SK-N-SH (cell line): ENCODE measurements around the gene PTPN20. TPM values are rescaled to one million over a fixed set of nuclear protein-coding genes. Genes with fewer than 3 reads are reported as not detected.
A peak's percentile ranks its signal among the peaks of the same experiment; 100 is the strongest.

Experiments used
- CTCF ChIA-PET: fragments of 300-600, 350-600 bp; formaldehyde crosslinking; extraction: SDS; loops from one replicate; lab custom pipeline; 2021; lab: Yijun Ruan, JAX
- POLR2A ChIA-PET: fragments of 350-600 bp; sonication (Branson Sonifier 250); formaldehyde crosslinking; extraction: SDS; loops from one replicate; lab custom pipeline; 2020; ENCODE audit warnings: antibody characterized with exemption, inconsistent platforms; lab: Yijun Ruan, JAX
- DNase-seq: peaks from one replicate; pipeline ENCODE4 v3.0.0; 2012
- H2AFZ ChIP-seq: fragments of 200-600 bp; sonication (generic); 2 replicates; pipeline ENCODE4 v1.8.1; 2016; ENCODE audit warnings: antibody characterized with exemption, mild to moderate bottlenecking, low read depth
- H3F3A ChIP-seq: fragments of 200-600 bp; sonication (generic); replicated peaks from 2 replicates; pipeline ENCODE3; 2016; ENCODE audit warnings: antibody characterized with exemption, mild to moderate bottlenecking; ENCODE audit not compliant: insufficient read depth
- H3K27ac ChIP-seq, 2 experiments: fragments of 200-500 bp in 1 of 2; fragments of 200-600 bp in 1 of 2; sonication (Bioruptor generic) in 1 of 2; sonication (generic), shearing (Covaris generic) in 1 of 2; 2 replicates each; pipeline versions ENCODE4 v1.5.1 to v1.6.1; 2014 to 2016; ENCODE audit warnings: low read depth in 2 of 2, inconsistent platforms in 1 of 2, low read length in 1 of 2, mild to moderate bottlenecking in 1 of 2, mixed read lengths in 1 of 2
- H3K27me3 ChIP-seq: fragments of 200-600 bp; sonication (generic), shearing (Covaris generic); 2 replicates; pipeline ENCODE4 v1.6.1; 2016; ENCODE audit warnings: mixed run types; ENCODE audit not compliant: insufficient read depth
- H3K36me3 ChIP-seq, 2 experiments: fragments of 200-500 bp in 1 of 2; fragments of 200-600 bp in 1 of 2; sonication (Bioruptor generic) in 1 of 2; sonication (generic) in 1 of 2; replicated peaks in 1 of 2; 2 replicates each; pipeline versions ENCODE3 to v1.5.1; 2014 to 2016; ENCODE audit warnings: low read length in 1 of 2, mild to moderate bottlenecking in 1 of 2; ENCODE audit not compliant: insufficient read depth in 2 of 2, control insufficient read depth in 1 of 2
- H3K4me1 ChIP-seq, 2 experiments: fragments of 200-500 bp in 1 of 2; fragments of 200-600 bp in 1 of 2; sonication (Bioruptor generic) in 1 of 2; sonication (generic), shearing (Covaris generic) in 1 of 2; 2 replicates each; pipeline versions ENCODE4 v1.5.1 to v1.6.1; 2014 to 2016; ENCODE audit warnings: low read depth in 1 of 2, low read length in 1 of 2, mixed run types in 1 of 2; ENCODE audit not compliant: insufficient read depth in 2 of 2, control insufficient read depth in 1 of 2
- H3K4me2 ChIP-seq: fragments of 200-600 bp; sonication (generic), shearing (Covaris generic); 2 replicates; pipeline ENCODE4 v1.6.1; 2017; ENCODE audit warnings: mixed run types
- H3K4me3 ChIP-seq, 2 experiments: fragments of 200-500 bp in 1 of 2; fragments of 200-600 bp in 1 of 2; sonication (Bioruptor generic) in 1 of 2; sonication (generic), shearing (Covaris generic) in 1 of 2; 2 replicates each; pipeline versions ENCODE4 v1.5.1 to v1.8.1; 2014 to 2016; ENCODE audit warnings: low read depth in 2 of 2, inconsistent platforms in 1 of 2, low read length in 1 of 2, mild to moderate bottlenecking in 1 of 2, mixed read lengths in 1 of 2, moderate library complexity in 1 of 2
- H3K79me2 ChIP-seq: fragments of 200-600 bp; sonication (generic); 2 replicates; pipeline ENCODE4 v1.8.1; 2017; ENCODE audit warnings: mild to moderate bottlenecking; ENCODE audit not compliant: insufficient read depth
- H3K9ac ChIP-seq: fragments of 200-600 bp; sonication (generic); 2 replicates; pipeline ENCODE4 v1.6.1; 2017; ENCODE audit warnings: mixed run types
- H3K9me2 ChIP-seq: fragments of 200-600 bp; sonication (generic); 2 replicates; pipeline ENCODE4 v1.6.1; 2017; ENCODE audit warnings: mixed run types
- H3K9me3 ChIP-seq: fragments of 200-600 bp; sonication (generic); 2 replicates; pipeline ENCODE4 v1.6.1; 2017; ENCODE audit warnings: mixed run types, mild to moderate bottlenecking, moderate library complexity
- H4K20me1 ChIP-seq: fragments of 200-600 bp; sonication (generic); 2 replicates; pipeline ENCODE4 v1.6.1; 2017; ENCODE audit warnings: mild to moderate bottlenecking, mixed run types; ENCODE audit not compliant: insufficient read depth
- CTCF ChIP-seq: fragments of 200-600 bp; sonication (generic); IDR thresholded peaks from 2 replicates; pipeline ENCODE4 v1.6.1; 2017; ENCODE audit warnings: antibody characterized with exemption, mild to moderate bottlenecking, moderate library complexity
- EP300 ChIP-seq, 2 experiments: IDR thresholded peaks; 2 replicates each; pipeline versions ENCODE4 v1.4.0 to v1.6.1; 2012; ENCODE audit warnings: borderline replicate concordance in 1 of 2, low read depth in 1 of 2, low read length in 1 of 2
- EZH2phosphoT487 ChIP-seq: fragments of 200-600 bp; sonication (generic); IDR thresholded peaks from 2 replicates; pipeline ENCODE4 v1.6.1; 2017; ENCODE audit warnings: low read depth, mixed run types, mild to moderate bottlenecking, antibody characterized with exemption, moderate library complexity, borderline replicate concordance
- GATA2 ChIP-seq: sonication (generic); formaldehyde crosslinking; IDR thresholded peaks from 2 replicates; pipeline ENCODE4 v1.5.0; 2020; ENCODE audit warnings: mild to moderate bottlenecking, missing genetic modification reagents
- IRF3 ChIP-seq: fragments of 150-350 bp; IDR thresholded peaks from 2 replicates; pipeline ENCODE4 v1.6.1; 2016; ENCODE audit warnings: mild to moderate bottlenecking, low read depth, low read length
- JUND ChIP-seq: IDR thresholded peaks from 2 replicates; pipeline ENCODE4 v1.4.0; 2012
- MEF2A ChIP-seq: IDR thresholded peaks from 2 replicates; pipeline ENCODE4 v1.4.0; 2012; ENCODE audit warnings: low read depth, borderline replicate concordance
- MXI1 ChIP-seq: IDR thresholded peaks from 2 replicates; pipeline ENCODE4 v1.6.1; 2012; ENCODE audit warnings: mild to moderate bottlenecking, low read depth, low read length, improper control_type of control experiment
- NFIC ChIP-seq: IDR thresholded peaks from 2 replicates; pipeline ENCODE4 v1.4.0; 2012; ENCODE audit warnings: borderline replicate concordance
- NRF1 ChIP-seq: IDR thresholded peaks from 2 replicates; pipeline ENCODE4 v1.6.1; 2012; ENCODE audit warnings: low read depth, mild to moderate bottlenecking, low read length
- PBX3 ChIP-seq: IDR thresholded peaks from 2 replicates; pipeline ENCODE4; 2012
- RAD21 ChIP-seq: IDR thresholded peaks from 2 replicates; pipeline ENCODE4 v1.6.1; 2012; ENCODE audit warnings: mild to moderate bottlenecking, low read length
- REST ChIP-seq: IDR thresholded peaks from 2 replicates; pipeline ENCODE4 v1.6.1; 2012; ENCODE audit warnings: mild to moderate bottlenecking, low read depth, low read length, moderate library complexity
- RXRA ChIP-seq: IDR thresholded peaks from 2 replicates; pipeline ENCODE4 v1.4.0; 2012; ENCODE audit warnings: low read depth, mild to moderate bottlenecking, borderline replicate concordance
- TEAD4 ChIP-seq: IDR thresholded peaks from 2 replicates; pipeline ENCODE4 v1.4.0; 2012; ENCODE audit warnings: mild to moderate bottlenecking, borderline replicate concordance; ENCODE audit not compliant: insufficient read depth
- YY1 ChIP-seq: IDR thresholded peaks from 2 replicates; pipeline ENCODE4 v1.4.0; 2012; ENCODE audit warnings: low read depth, mild to moderate bottlenecking
- WGBS: methylation state at CpG from one replicate; pipeline ENCODE4 v1.1.6; 2017; ENCODE audit warnings: low lambda C conversion rate; 5-methylcytosine and 5-hydroxymethylcytosine counted together
- polyA plus RNA-seq, 3 experiments: library from polyadenylated mRNA; depleted of rRNA; stranded (reverse); fragments of >200 nt; gene quantifications; 2 replicates each; pipeline ENCODE4 v1.2.3, GENCODE V29; 2012

The PTPN20 gene
- polyA plus RNA-seq, 1 of the 3 experiments (the other 2 are of a cell fraction) = 0.36 TPM

- TF ChIP-seq EP300 (IDR thresholded peaks at IDR 0.05; ENCODE audit: borderline replicate concordance in 1 of 2, low read depth in 1 of 2, low read length in 1 of 2) = peak in 1 of 2 experiments; percentile 33; a peak in 1 of 4 replicates
- TF ChIP-seq RAD21 = no peak
- no peak for TF ChIP-seq EZH2phosphoT487
- no peak for TF ChIP-seq PBX3
- TF ChIP-seq RXRA = no peak
- TF ChIP-seq NFIC = no peak
- no peak for TF ChIP-seq NRF1
- 0 out of 2 replicates have a peak, but pooled peaks have one; percentile 14 for TF ChIP-seq GATA2 (CRISPR knock-in tag)
- Histone ChIP-seq H3K27ac (peak overlapping the region in 1 of 2 experiments; percentile 74; a peak in 1 of 4 replicates), H3K9me2 (no peaks in the 10 kb centered on the region), H3K9me3 (no peaks in the 10 kb centered on the region), H3K79me2 (no peaks in the 10 kb centered on the region), H3K27me3 (no peaks in the 10 kb centered on the region), H3K4me3 (no peak overlapping the region), H4K20me1 (no peaks in the 10 kb centered on the region), H2AFZ (no peak overlapping the region), H3K36me3 (no peaks in the 10 kb centered on the region), H3K4me1 (peaks cover 0 to 43% of the 10 kb centered on the region in 2 experiments; a peak in 1 of 4 replicates), H3F3A (no peaks in the 10 kb centered on the region), H3K9ac (no peak overlapping the region), H3K4me2 (no peak overlapping the region)
- 79% methylated on average over 17 of the region's 17 CpGs for WGBS
- DNase-seq = no peak
- POLR2A ChIA-PET = interaction anchor here (0.9 to 2.9 kb wide), 2 partner anchors 11 to 289 kb away, joined by 4 to 23 read pairs; no protein-coding TSS in a partner anchor
- CTCF ChIA-PET = interaction anchor here (0.9 to 16.7 kb wide), 16 partner anchors 11 to 355 kb away, joined by 4 to 337 read pairs (median 14); no protein-coding TSS in a partner anchor
Measured at GRCh38 chr10:47023237-47024045, 112.2 kb downstream of the PTPN20 start.

GRCh38 chr10:47024046-47024322 is 112.8 kb downstream of the PTPN20 start:
- Histone ChIP-seq H3K27me3 (no peaks in the 10 kb centered on the region), H2AFZ (no peak overlapping the region), H3K9ac (no peak overlapping the region), H3K4me1 (peaks cover 0 to 45% of the 10 kb centered on the region in 2 experiments; a peak in 1 of 4 replicates), H3K4me2 (no peak overlapping the region), H3K79me2 (no peaks in the 10 kb centered on the region), H3K9me3 (no peaks in the 10 kb centered on the region), H4K20me1 (no peaks in the 10 kb centered on the region), H3K4me3 (no peak overlapping the region), H3K9me2 (no peaks in the 10 kb centered on the region), H3K36me3 (no peaks in the 10 kb centered on the region), H3F3A (no peaks in the 10 kb centered on the region), H3K27ac (no peak overlapping the region)
- TF ChIP-seq TEAD4 (no peak), YY1 (no peak), JUND (no peak), IRF3 (no peak), MXI1 (no peak), MEF2A (no peak), CTCF (no peak), REST (no peak)
- WGBS = 60% methylated on average over 1 of the region's 1 CpG
- CTCF ChIA-PET = interaction anchor here (0.7 to 16.7 kb wide), 38 partner anchors 8 to 418 kb away, joined by 3 to 337 read pairs (median 10); partner anchors contain the start of gene GDF10
- DNase-seq = no peak
- POLR2A ChIA-PET = interaction anchor here (0.9 to 2.9 kb wide), 3 partner anchors 11 to 288 kb away, joined by 3 to 23 read pairs (median 4); no protein-coding TSS in a partner anchor
